Neural cell (in vitro differentiated cells): ENCODE measurements around the gene KIF18B.

Experiments used
- CTCF ChIP-seq: fragments of 450-650 bp; IDR thresholded peaks from 2 replicates; pipeline ENCODE4 v1.5.1; 2014; ENCODE audit warnings: antibody characterized with exemption, mild to moderate bottlenecking, moderate library complexity; ENCODE audit not compliant: poor library complexity, severe bottlenecking
- EP300 ChIP-seq: fragments of 450-650 bp; conservative IDR thresholded peaks from 2 replicates; pipeline ENCODE4 v1.6.1; 2014; ENCODE audit warnings: antibody characterized with exemption, mild to moderate bottlenecking, moderate library complexity; ENCODE audit not compliant: poor library complexity, severe bottlenecking
- EZH2 ChIP-seq: fragments of 200-600, 300-800 bp; shearing (Covaris generic), sonication (generic); IDR thresholded peaks from 2 replicates; pipeline ENCODE4 v1.6.1; 2014; ENCODE audit warnings: antibody characterized with exemption, low read length, borderline replicate concordance, mild to moderate bottlenecking; ENCODE audit not compliant: insufficient read depth, poor library complexity, severe bottlenecking

GRCh38 chr17:44907729-44908470 is 39.7 kb downstream of the KIF18B start:
- TF ChIP-seq CTCF (no peak), EP300 (no peak), EZH2 (no peak)
